ENCODE data around the gene SAP130. TPM values are rescaled to one million over a fixed set of nuclear protein-coding genes. Genes with fewer than 3 reads are reported as not detected.

The SAP130 gene
- total RNA-seq, 1 experiment from 2014 or later: 45.6 TPM

DNA sequence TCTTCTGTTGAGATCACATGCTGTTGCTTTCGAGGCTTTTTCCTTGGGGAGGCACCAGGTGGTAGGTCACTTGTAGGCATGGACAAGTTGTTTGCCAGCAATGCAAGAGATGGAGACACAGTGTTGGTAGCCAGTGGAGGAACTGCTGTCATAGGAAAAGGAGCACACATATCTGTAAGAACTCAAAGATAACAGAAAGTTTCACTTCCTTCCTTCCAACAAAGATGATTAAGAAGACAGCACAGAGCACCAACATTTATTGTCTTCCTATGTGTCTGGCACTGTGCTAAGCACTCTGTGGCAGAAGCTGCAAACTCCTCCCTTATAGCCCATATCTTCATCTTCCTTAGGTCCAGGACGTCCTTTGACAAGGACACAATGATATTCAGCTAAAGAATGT lies 77.6 kb downstream of the SAP130 start:
- Histone ChIP-seq H3K9ac (ENCODE audit: extremely low read depth, insufficient read length, low read length) (no peak overlapping the region), H3K14ac (ENCODE audit: insufficient read depth, low read length) (no peak overlapping the region), H3K27me3 (ENCODE audit: insufficient read depth, low read length) (no peaks in the 10 kb centered on the region), H3T11ph (ENCODE audit: low read length) (no peak overlapping the region), H3K4ac (ENCODE audit: low read depth, low read length) (no peak overlapping the region), H4K5ac (ENCODE audit: insufficient read length, low read depth, low read length) (no peak overlapping the region), H2AFZ (ENCODE audit: low read length) (no peak overlapping the region), H3K4me2 (ENCODE audit: insufficient read depth, insufficient read length, low read length) (no peak overlapping the region), H3K23me2 (ENCODE audit: insufficient read length, low read depth, low read length, poor library complexity, severe bottlenecking) (no peaks in the 10 kb centered on the region), H3K27ac (ENCODE audit: insufficient read length, low read depth, low read length) (no peak overlapping the region), H2BK120ac (ENCODE audit: low read depth, low read length, poor library complexity, severe bottlenecking) (no peak overlapping the region), H3K9me3 (ENCODE audit: control insufficient read depth, low read depth, low read length) (no peaks in the 10 kb centered on the region), H2BK5ac (ENCODE audit: insufficient read length, low read length) (no peak overlapping the region), H3K23ac (ENCODE audit: insufficient read length, low read depth, low read length) (no peak overlapping the region), H2AK5ac (ENCODE audit: insufficient read length, low read length) (no peak overlapping the region), H2BK12ac (ENCODE audit: insufficient read length, low read depth, low read length) (no peak overlapping the region), H3K18ac (ENCODE audit: insufficient read length, low read depth, low read length) (no peak overlapping the region), H2BK15ac (ENCODE audit: low read depth, low read length) (no peak overlapping the region), H3K79me2 (ENCODE audit: insufficient read depth, low read length) (no peaks in the 10 kb centered on the region), H4K91ac (ENCODE audit: insufficient read length, low read depth, low read length) (no peak overlapping the region), H2BK20ac (ENCODE audit: low read depth, low read length, poor library complexity, severe bottlenecking) (no peak overlapping the region), H3K4me1 (ENCODE audit: insufficient read depth, low read length) (no peaks in the 10 kb centered on the region), H4K20me1 (ENCODE audit: control insufficient read depth, insufficient read depth, insufficient read length) (no peaks in the 10 kb centered on the region), H3K56ac (ENCODE audit: insufficient read length, low read depth, low read length) (no peak overlapping the region), H4K8ac (replicated peaks; ENCODE audit: insufficient read length, low read depth, low read length) (no peak overlapping the region), H3K79me1 (ENCODE audit: insufficient read depth, low read depth, low read length, poor library complexity, severe bottlenecking) (no peaks in the 10 kb centered on the region)
- Mint-ChIP-seq H3K9me3 (no peaks in the 10 kb centered on the region), H3K27ac (no peak overlapping the region; a peak in 1 of 7 replicates), H3K4me3 (no peak overlapping the region), H3K36me3 (ENCODE audit: insufficient read depth in 1 of 3, low read depth in 3 of 3) (peaks cover 30 to 60% (median 60%) of the 10 kb centered on the region in 3 experiments), H3K27me3 (ENCODE audit: low read depth) (no peaks in the 10 kb centered on the region), H3K4me1 (no peaks in the 10 kb centered on the region)
- TF ChIP-seq, protein P1, sequence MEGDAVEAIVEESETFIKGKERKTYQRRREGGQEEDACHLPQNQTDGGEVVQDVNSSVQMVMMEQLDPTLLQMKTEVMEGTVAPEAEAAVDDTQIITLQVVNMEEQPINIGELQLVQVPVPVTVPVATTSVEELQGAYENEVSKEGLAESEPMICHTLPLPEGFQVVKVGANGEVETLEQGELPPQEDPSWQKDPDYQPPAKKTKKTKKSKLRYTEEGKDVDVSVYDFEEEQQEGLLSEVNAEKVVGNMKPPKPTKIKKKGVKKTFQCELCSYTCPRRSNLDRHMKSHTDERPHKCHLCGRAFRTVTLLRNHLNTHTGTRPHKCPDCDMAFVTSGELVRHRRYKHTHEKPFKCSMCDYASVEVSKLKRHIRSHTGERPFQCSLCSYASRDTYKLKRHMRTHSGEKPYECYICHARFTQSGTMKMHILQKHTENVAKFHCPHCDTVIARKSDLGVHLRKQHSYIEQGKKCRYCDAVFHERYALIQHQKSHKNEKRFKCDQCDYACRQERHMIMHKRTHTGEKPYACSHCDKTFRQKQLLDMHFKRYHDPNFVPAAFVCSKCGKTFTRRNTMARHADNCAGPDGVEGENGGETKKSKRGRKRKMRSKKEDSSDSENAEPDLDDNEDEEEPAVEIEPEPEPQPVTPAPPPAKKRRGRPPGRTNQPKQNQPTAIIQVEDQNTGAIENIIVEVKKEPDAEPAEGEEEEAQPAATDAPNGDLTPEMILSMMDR (conservative IDR thresholded peaks at IDR 0.05): no peak
- WGBS (ENCODE audit: extremely low coverage, insufficient read length, low lambda C conversion rate): no CpG with 5 or more reads among the region's 2 CpGs
- DNase-seq: no peak

Data from H9 (cell line).